ENCODE measurements around the gene OPCML.

Gene OPCML

DNA sequence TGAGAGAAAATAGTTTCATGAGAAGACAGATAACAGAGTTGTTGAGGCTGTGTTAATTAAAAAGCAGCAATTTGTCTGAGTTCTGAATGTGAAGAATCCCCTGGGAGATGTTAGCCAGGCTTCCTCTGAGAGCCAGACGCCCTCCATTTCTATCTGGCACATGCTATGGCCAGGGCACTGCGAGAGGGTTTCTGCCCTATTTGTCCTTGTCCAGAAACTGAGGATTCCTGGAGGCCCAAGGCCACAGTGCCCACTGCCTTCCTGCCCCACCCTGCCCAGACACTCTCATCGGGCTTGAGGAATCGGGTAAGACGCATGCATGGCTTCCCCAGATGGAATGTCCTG lies 484.6 kb downstream of the OPCML start:
- Histone ChIP-seq H3K4me1 (ENCODE audit: insufficient read depth, low read length) (no peaks in the 10 kb centered on the region), H3K9me3 (ENCODE audit: low read length) (no peaks in the 10 kb centered on the region), H3K27me3 (ENCODE audit: insufficient read depth, low read length) (peaks cover 7% of the 10 kb centered on the region)

DNA sequence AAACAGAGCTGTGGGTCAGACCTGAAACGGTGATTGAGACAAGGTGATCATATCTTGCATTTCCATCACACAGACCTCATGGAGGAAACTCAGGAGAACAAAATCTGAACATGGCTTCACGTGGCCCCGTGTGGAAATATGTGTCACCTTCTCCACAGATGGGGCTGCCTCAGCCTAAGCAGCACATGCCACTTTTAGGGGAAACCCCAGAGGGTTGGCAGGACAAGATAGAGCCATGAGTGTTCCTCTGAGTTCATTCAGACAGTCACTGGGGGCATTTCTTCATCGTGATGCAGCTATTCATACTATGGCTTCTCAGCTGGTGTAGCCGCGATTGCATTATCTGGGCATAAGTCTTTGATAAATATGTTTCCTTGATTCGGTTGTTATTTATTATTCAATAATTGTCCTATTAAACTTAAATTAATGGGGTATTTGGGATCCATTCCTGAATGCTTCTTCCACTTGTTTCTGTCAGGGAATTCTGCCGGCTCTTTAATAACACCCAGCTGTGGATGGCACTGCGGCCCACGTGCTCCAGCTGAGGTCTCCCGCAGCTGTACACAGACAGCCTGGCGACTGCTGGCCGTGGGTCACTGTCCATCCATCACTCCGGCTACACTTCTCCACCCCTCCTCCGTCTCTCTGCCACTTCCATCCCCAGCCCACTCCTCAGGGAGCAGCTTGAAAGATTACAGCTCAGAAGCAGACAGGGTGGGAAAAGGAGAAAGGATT lies 485.1 kb downstream of the OPCML start:
- Histone ChIP-seq H3K9me3 (ENCODE audit: low read length) (no peaks in the 10 kb centered on the region), H3K27me3 (ENCODE audit: insufficient read depth, low read length) (peaks cover 7% of the 10 kb centered on the region), H3K36me3 (ENCODE audit: insufficient read depth, low read length) (no peaks in the 10 kb centered on the region), H3K4me3 (ENCODE audit: low read length) (no peak overlapping the region), H3K4me1 (ENCODE audit: insufficient read depth, low read length) (no peaks in the 10 kb centered on the region), H2AFZ (ENCODE audit: low read depth, low read length) (no peak overlapping the region)

More for the DNA sequence above, 484.6 kb downstream of the OPCML start:
- Histone ChIP-seq H2AFZ (ENCODE audit: low read depth, low read length) (no peak overlapping the region), H3K4me3 (ENCODE audit: low read length) (no peak overlapping the region), H3K36me3 (ENCODE audit: insufficient read depth, low read length) (no peaks in the 10 kb centered on the region)

DNA sequence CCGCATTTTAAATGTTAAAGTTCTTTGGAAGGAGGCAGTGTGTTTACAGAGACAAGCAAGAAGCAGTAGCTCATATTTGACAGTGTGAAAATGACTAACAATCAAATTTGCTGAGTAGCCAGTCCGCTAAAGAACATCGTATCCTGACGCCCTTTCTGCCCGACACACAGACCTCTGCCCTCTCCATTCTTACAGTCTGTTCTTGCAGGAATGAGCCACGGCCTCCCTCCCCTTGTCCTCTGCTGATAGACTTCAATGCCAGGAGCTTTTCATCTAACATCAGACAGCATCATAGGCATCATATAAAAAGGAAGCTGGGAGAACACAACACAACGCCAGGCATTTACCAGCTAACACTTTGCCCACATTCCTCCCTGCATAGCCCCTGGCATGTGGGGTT lies 486.0 kb downstream of the OPCML start:
- Histone ChIP-seq H3K4me3 (ENCODE audit: low read length) (no peak overlapping the region), H3K27me3 (ENCODE audit: insufficient read depth, low read length) (peaks cover 7% of the 10 kb centered on the region), H3K36me3 (ENCODE audit: insufficient read depth, low read length) (no peaks in the 10 kb centered on the region), H3K4me1 (ENCODE audit: insufficient read depth, low read length) (no peaks in the 10 kb centered on the region), H3K9me3 (ENCODE audit: low read length) (no peaks in the 10 kb centered on the region), H2AFZ (ENCODE audit: low read depth, low read length) (no peak overlapping the region)

GRCh38 chr11:133041928-133042882 lies 490.1 kb downstream of the OPCML start:
- no peaks in the 10 kb centered on the region for H3K9me3 ChIP-seq (ENCODE audit: low read length)
- no peaks in the 10 kb centered on the region for H3K4me1 ChIP-seq (ENCODE audit: insufficient read depth, low read length)
- peaks cover 3% of the 10 kb centered on the region for H3K27me3 ChIP-seq (ENCODE audit: insufficient read depth, low read length)
- no peak overlapping the region for H3K4me3 ChIP-seq (ENCODE audit: low read length)
- H3K36me3 ChIP-seq (ENCODE audit: insufficient read depth, low read length) = no peaks in the 10 kb centered on the region
- no peak overlapping the region for H2AFZ ChIP-seq (ENCODE audit: low read depth, low read length)

DNA sequence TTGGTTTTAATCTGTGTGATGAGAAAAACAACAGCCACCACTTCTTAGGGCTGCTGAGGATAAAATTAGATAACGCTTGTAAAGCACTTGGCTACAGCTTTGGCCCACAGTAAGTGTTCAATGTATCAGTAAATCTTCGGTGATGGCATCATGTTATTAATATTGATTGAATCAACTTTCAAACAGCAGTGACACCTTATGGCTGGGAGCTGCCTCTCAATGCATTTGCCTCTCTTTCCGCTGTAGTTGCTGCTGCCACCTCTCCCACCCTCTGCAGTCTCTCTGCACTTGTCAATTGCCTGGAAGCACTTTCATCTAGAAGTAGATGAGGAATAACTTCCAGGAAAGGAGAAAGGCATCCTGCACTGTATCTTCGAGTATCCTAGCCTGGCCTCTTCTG lies 491.1 kb downstream of the OPCML start:
- H3K4me3 ChIP-seq (ENCODE audit: low read length) = no peak overlapping the region
- no peaks in the 10 kb centered on the region for H3K4me1 ChIP-seq (ENCODE audit: insufficient read depth, low read length)
- no peaks in the 10 kb centered on the region for H3K9me3 ChIP-seq (ENCODE audit: low read length)
- no peaks in the 10 kb centered on the region for H3K36me3 ChIP-seq (ENCODE audit: insufficient read depth, low read length)
- H3K27me3 ChIP-seq (ENCODE audit: insufficient read depth, low read length) = no peaks in the 10 kb centered on the region
- no peak overlapping the region for H2AFZ ChIP-seq (ENCODE audit: low read depth, low read length)

DNA sequence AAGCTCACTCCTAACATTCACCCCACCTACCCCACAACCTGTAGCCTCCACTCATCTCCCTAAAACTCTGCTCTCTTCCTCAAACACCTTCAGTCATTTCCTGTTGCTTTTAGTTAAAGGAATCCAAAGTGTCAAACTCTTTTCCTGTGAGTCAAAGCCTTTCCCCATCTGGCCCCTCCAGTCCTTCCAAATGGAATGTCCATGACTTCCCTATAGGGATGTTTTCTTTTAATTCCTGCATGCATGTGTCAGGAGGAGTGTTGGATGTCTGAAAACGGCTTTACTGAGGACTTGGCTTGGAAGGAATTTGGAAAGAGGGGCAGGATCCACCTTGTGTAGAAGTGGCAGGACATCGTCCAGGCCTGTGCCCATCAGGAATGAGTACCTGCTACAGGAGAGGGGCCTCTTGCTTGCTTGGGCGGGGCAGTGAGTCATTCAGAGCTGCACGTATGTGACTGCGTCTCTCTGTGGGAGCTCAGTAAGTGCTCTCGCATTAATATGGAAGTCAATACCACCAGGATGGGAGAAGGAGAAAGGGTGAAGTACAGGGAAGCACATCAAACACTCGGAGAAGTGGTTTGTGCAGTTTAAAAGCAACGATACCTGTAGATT lies 491.9 kb downstream of the OPCML start:
- Histone ChIP-seq H3K36me3 (ENCODE audit: insufficient read depth, low read length) (no peaks in the 10 kb centered on the region), H2AFZ (ENCODE audit: low read depth, low read length) (no peak overlapping the region), H3K27me3 (ENCODE audit: insufficient read depth, low read length) (no peaks in the 10 kb centered on the region), H3K9me3 (ENCODE audit: low read length) (no peaks in the 10 kb centered on the region), H3K4me3 (ENCODE audit: low read length) (no peak overlapping the region), H3K4me1 (ENCODE audit: insufficient read depth, low read length) (no peaks in the 10 kb centered on the region)

DNA sequence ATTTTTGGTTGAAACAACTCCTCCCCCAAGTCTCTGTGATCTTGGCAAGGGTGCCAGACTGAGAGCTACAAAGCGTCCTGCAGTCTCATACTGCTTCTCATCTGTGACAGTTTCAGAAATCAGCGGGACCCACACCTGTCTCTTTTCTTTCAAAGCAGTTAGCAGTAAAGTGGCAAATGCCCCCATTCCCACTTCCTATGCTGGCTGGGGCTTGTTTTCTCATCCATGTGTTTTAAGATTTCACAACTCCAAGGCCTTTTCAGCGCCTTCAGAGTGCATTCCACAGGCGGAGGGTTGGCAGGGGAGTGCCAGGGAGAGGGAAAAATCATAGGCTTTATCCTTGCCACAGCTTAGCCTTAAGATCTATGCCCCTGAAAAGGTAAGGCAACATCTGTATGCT lies 493.5 kb downstream of the OPCML start:
- Histone ChIP-seq H3K4me3 (ENCODE audit: low read length) (no peak overlapping the region), H3K27me3 (ENCODE audit: insufficient read depth, low read length) (no peaks in the 10 kb centered on the region), H3K36me3 (ENCODE audit: insufficient read depth, low read length) (no peaks in the 10 kb centered on the region), H3K4me1 (ENCODE audit: insufficient read depth, low read length) (no peaks in the 10 kb centered on the region), H3K9me3 (ENCODE audit: low read length) (no peaks in the 10 kb centered on the region), H2AFZ (ENCODE audit: low read depth, low read length) (no peak overlapping the region)

GRCh38 chr11:133034929-133035328 lies 497.4 kb downstream of the OPCML start:
- Histone ChIP-seq H3K36me3 (ENCODE audit: insufficient read depth, low read length) (no peaks in the 10 kb centered on the region), H3K4me3 (ENCODE audit: low read length) (no peak overlapping the region), H3K9me3 (ENCODE audit: low read length) (no peaks in the 10 kb centered on the region), H3K27me3 (ENCODE audit: insufficient read depth, low read length) (no peaks in the 10 kb centered on the region), H3K4me1 (ENCODE audit: insufficient read depth, low read length) (no peaks in the 10 kb centered on the region), H2AFZ (ENCODE audit: low read depth, low read length) (no peak overlapping the region)

- no peaks in the 10 kb centered on the region for H3K4me1 ChIP-seq (ENCODE audit: insufficient read depth, low read length)
- no peaks in the 10 kb centered on the region for H3K27me3 ChIP-seq (ENCODE audit: insufficient read depth, low read length)
- no peak overlapping the region for H3K4me3 ChIP-seq (ENCODE audit: low read length)
- no peaks in the 10 kb centered on the region for H3K36me3 ChIP-seq (ENCODE audit: insufficient read depth, low read length)
- H2AFZ ChIP-seq (ENCODE audit: low read depth, low read length) = no peak overlapping the region
- no peaks in the 10 kb centered on the region for H3K9me3 ChIP-seq (ENCODE audit: low read length)
Observed at GRCh38 chr11:133029107-133029506, 503.2 kb downstream of the OPCML start.

DNA sequence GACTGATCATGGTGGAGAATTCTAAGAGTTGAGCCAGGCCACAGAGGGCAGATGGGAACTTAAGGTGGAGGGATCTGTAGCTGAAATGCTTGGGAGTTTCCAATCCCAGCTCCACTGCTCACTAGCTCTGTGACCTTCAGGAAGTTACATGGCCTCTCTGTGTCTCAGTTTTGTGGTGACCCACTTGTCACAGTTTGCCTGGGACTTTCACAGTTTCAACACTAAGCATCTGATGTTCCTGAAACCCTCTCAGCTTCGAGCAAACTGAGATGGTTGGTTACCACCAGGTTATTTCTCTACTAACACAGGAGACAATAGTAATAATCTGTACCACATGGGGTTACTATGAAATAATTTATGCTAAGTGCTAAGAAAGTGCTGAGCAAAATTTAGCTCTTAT lies 505.3 kb downstream of the OPCML start:
- Histone ChIP-seq H3K4me1 (ENCODE audit: insufficient read depth, low read length) (no peaks in the 10 kb centered on the region), H3K4me3 (ENCODE audit: low read length) (no peak overlapping the region), H3K9me3 (ENCODE audit: low read length) (no peaks in the 10 kb centered on the region), H2AFZ (ENCODE audit: low read depth, low read length) (no peak overlapping the region), H3K27me3 (ENCODE audit: insufficient read depth, low read length) (no peaks in the 10 kb centered on the region), H3K36me3 (ENCODE audit: insufficient read depth, low read length) (no peaks in the 10 kb centered on the region)

GRCh38 chr11:133024301-133024700 lies 508.0 kb downstream of the OPCML start:
- H2AFZ ChIP-seq (ENCODE audit: low read depth, low read length) = no peak overlapping the region
- no peaks in the 10 kb centered on the region for H3K9me3 ChIP-seq (ENCODE audit: low read length)
- H3K27me3 ChIP-seq (ENCODE audit: insufficient read depth, low read length) = no peaks in the 10 kb centered on the region
- H3K4me1 ChIP-seq (ENCODE audit: insufficient read depth, low read length) = no peaks in the 10 kb centered on the region
- no peak overlapping the region for H3K4me3 ChIP-seq (ENCODE audit: low read length)
- no peaks in the 10 kb centered on the region for H3K36me3 ChIP-seq (ENCODE audit: insufficient read depth, low read length)

GRCh38 chr11:133023232-133023631 lies 509.1 kb downstream of the OPCML start:
- Histone ChIP-seq H3K4me3 (ENCODE audit: low read length) (no peak overlapping the region), H3K9me3 (ENCODE audit: low read length) (no peaks in the 10 kb centered on the region), H3K36me3 (ENCODE audit: insufficient read depth, low read length) (no peaks in the 10 kb centered on the region), H3K4me1 (ENCODE audit: insufficient read depth, low read length) (peaks cover 10% of the 10 kb centered on the region), H2AFZ (ENCODE audit: low read depth, low read length) (no peak overlapping the region), H3K27me3 (ENCODE audit: insufficient read depth, low read length) (no peaks in the 10 kb centered on the region)

DNA sequence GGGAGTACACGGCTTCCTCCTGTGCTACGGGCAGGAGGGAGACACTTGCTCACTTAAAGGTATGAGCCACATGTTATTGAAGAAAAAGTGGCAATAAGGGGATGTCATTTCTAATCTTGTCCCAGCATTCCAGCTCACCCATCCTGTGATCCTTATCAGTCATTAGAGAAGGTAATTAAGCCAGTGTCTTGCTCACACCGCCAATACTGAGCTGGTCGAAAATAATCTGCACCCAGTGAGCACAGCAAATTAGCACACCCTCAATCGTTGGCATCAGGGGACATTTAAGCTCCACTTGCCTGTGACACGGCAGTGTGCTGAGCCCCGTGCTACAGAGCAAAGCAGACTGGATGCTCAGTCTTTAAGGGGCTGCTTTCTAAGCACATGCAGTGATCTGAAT lies 510.7 kb downstream of the OPCML start:
- no peaks in the 10 kb centered on the region for H3K9me3 ChIP-seq (ENCODE audit: low read length)
- H3K36me3 ChIP-seq (ENCODE audit: insufficient read depth, low read length) = no peaks in the 10 kb centered on the region
- no peak overlapping the region for H2AFZ ChIP-seq (ENCODE audit: low read depth, low read length)
- H3K27me3 ChIP-seq (ENCODE audit: insufficient read depth, low read length) = no peaks in the 10 kb centered on the region
- H3K4me3 ChIP-seq (ENCODE audit: low read length) = no peak overlapping the region
- H3K4me1 ChIP-seq (ENCODE audit: insufficient read depth, low read length) = peaks cover 13% of the 10 kb centered on the region

Measured in neuron (in vitro differentiated cells).